ENCODE results near the gene CDON.
"Not testable (repeated sequence)": the region's sequence is repeated elsewhere in the genome, so short reads cannot be mapped to it uniquely, and the experiment has no call there.

Gene CDON

GRCh38 chr11:125992893-125993292 lies 69.8 kb downstream of the CDON start:
- DNase-seq, result no peak

DNA sequence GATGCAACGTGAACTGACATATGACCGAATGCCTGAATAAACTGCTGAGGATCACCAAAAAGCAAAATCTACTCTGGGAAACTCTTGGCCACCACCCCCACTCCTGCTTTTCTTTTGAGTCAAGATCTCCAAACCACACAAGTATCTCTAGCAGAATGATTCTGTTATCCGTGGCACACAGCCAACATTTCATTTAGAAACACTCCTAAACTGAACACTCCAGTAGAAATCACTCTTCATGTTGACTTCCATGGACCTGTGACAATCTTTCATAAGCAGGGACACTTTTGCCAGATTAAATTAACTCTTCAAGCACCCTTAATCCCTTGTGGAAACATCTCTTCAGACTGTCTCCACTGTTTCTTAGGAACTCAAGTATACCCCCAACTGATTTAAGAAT lies 72.4 kb downstream of the CDON start:
- DNase-seq, result no peak

DNA sequence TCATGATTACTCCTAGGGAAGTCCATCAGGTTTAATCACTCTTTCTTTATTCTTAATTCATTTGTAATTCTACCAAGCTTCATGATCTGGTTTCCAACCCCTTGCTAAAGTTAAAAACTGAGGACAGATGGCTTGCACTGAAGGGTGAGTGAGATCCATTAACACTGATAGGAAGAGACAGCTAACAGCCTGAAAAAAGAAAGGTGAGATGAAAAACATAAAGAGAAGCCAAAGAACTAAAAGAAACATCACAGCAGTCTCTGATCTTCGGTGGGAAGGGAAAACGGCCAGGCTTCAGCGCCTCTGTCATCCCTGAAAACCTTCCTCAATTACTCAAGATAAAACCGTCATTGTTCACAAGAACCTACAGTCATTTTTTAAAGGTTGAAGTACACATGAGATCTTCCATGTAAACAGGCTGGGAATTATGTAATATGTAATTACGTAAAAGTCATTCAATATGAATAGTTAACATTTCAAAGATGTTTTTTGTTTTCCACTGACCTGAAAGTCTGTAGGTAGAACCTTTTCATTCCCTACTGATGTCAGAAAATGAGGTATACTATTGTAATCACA lies 75.5 kb downstream of the CDON start:
- DNase-seq, result no peak

DNA sequence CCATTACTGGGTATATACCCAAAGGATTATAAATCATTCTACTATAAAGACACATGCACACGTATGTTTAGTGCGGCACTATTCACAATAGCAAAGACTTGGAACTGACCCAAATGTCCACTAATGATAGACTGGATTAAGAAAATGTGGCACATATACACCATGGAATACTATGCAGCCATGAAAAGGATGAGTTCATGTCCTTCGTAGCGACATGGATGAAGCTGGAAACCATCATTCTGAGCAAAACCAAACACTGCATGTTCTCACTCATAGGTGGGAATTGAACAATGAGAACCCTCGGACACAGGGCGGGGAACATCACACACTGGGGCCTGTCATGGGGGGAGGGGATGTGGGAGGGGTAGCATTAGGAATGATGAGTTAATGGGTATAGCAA lies 76.7 kb downstream of the CDON start:
- DNase-seq, result not testable (repeated sequence)

DNA sequence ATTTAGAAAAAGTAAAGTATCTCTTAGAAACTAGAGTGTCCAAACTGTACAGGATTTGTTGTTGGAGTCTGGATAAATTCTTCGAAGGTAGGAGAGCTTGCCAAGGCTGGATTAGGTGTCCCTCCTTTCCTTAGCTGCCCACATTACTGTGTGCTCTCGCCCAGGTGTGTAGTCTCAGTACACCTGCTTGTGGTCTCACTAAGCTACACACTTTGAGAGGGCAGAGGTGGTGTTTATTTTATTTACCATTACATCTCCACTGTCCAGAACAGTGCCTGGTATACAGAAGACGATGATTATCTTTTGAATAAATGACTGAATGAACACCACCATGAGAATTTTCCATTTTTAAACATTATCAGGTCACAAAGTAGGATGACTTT lies 80.3 kb downstream of the CDON start:
- DNase-seq, result no peak

GRCh38 chr11:125980436-125980835 lies 82.2 kb downstream of the CDON start:
- no peak for DNase-seq

GRCh38 chr11:125979511-125979910 lies 83.2 kb downstream of the CDON start:
- DNase-seq, result no peak

- DNase-seq, result no peak
These were observed 83.8 kb downstream of the CDON start for GRCh38 chr11:125978778-125979407.

DNA sequence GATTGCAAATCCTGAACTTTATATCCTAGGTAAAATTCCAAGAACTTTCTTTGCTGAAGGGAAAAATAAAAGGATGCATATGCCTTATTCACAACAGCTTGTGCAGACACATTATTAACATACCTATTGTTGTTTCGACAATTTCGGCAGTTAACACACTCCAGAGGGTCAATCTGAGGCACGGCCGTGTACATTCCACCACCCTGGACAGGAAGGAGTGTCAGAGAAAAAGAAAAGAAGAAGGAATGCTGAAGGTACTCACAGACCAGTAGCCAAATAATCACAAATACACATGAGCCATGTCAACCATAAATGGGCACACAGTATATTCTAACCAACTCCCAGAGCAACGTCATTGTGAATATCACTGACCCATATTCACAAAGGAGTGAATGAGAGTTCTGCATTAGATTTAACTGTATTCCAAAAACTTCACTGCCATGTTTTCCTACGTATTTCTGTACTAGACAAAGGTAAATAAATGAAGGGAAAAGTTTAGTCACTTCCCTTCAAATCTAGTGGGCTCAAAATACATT lies 84.4 kb downstream of the CDON start:
- DNase-seq, result no peak

GRCh38 chr11:125977333-125977732 lies 85.3 kb downstream of the CDON start:
- no peak for DNase-seq

- DNase-seq, result no peak
These were observed 86.5 kb downstream of the CDON start for GRCh38 chr11:125976156-125976555.

- DNase-seq, result no peak
These were observed 87.0 kb downstream of the CDON start for GRCh38 chr11:125975634-125976033.

DNA sequence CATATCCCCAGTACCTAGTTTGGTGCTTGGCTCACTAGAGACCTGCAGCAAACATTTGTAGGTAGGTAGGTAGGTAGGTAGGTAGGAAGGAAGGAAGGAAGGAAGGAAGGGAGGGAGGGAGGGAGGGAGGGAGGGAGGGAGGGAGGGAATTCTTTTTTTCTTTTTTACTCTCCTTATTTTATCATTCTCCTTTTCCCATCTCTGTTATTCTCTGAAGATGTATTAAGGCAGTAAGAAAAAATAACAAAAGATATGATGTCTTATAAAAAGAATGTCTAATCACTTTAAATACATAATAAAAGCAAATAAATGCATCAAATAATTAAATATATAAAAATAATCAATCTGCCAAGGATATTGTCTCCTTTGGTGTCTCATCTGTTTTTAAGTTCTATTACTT lies 88.4 kb downstream of the CDON start:
- DNase-seq, result no peak

- DNase-seq, result no peak
These were observed 91.0 kb downstream of the CDON start for GRCh38 chr11:125971618-125972017.

DNA sequence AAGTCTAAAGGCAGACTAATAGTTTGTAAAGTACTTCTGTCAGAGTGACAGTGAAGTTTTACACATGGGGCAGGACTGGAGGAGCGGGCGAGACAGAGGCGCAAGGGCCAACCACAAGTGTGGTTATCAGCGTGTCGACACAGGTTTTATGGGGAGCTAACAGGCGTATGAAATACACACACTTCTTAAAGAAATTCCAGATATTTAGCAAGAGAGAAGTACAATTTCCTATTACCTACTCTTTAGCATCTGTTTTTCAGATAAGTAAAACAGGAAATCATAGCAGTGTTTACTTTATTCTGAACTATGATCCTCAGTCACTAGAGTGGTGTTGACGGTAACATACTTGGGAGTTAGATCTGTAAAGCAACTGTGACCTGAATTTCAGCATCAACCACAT lies 94.3 kb downstream of the CDON start:
- DNase-seq, result no peak

- no peak for DNase-seq
These were observed 95.2 kb downstream of the CDON start for GRCh38 chr11:125967515-125967914.

GRCh38 chr11:125960771-125961170 lies 101.9 kb downstream of the CDON start:
- no peak for DNase-seq

- no peak for DNase-seq
These were observed 102.7 kb downstream of the CDON start for GRCh38 chr11:125959931-125960330.

GRCh38 chr11:125959511-125959910 lies 103.2 kb downstream of the CDON start:
- DNase-seq, result no peak

GRCh38 chr11:125958872-125959400 lies 103.7 kb downstream of the CDON start:
- DNase-seq, result no peak

- DNase-seq, result no peak
These were observed 104.9 kb downstream of the CDON start for GRCh38 chr11:125957618-125958332.

DNA sequence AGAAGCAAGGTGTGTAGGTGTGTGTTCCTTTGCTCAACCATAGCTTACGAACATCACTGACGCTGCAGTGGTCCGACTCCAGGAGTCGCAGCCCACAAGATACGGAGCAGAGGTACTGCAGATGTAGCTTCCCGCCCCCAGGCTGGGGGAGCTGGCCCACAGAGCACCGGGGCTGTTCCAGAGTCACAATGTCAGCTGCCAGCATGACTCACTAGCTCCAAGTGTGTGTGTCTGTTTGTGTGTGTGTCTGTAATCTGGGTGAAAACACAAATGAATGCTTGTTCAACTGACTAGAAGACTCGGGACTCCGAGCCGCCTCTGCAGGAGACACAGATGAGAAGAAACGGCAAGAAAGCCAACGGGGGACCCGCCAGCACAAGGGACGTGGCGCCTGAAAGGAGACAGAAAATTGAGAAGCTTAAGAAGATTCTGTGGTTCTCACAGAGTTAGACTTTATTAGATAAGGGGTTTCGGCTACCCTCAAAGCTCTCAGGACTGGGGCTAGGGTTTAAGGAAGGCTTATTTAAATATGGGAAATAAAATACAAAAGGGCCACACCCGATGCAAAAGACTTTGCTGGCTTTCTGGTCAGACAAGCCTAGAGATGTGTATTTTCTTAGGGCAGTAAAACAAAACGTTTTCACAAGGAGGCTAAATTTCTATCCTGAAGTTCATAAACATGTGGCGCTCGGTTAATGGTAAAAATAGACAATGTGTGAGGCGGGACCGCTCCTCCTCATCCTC lies 106.1 kb downstream of the CDON start:
- no peak for DNase-seq

DNA sequence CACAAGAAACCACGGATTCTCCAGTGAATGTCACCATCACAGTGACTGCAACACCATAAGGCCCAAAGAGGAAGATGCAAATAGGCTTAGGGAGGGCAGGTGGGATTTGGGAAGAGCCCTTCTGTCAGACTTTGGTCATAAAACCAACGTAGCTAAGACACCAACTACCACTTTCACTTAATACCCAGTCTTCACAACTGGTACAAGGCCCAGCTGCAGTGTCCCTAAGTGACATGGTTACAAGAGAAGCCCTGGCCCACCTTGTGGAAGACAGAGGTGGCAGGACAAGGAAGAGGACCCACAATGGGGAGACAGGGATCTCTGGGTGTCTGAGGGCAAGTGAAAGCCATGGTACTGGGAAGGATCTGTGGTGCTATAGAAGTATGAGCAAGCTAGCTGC lies 106.8 kb downstream of the CDON start:
- no peak for DNase-seq

All from activated naive CD4-positive, alpha-beta T cell treated with Interleukin-2 at 50 U/mL for 16 hours (primary cell).